Body of pancreas (tissue), 4 donors: ENCODE measurements around the gene LSAMP.

Source experiments
- CTCF ChIP-seq, 7 experiments: fragments of 450-650 bp in 4 of 7; fragments of 200-600 bp in 3 of 7; sonication (generic) in 3 of 7; IDR thresholded peaks; one replicate each; pipeline ENCODE4 v1.5.1; 2016 to 2019; ENCODE audit warnings: antibody characterized with exemption in 7 of 7
- POLR2A ChIP-seq, 3 donors: fragments of 450-650 bp; IDR thresholded peaks; one replicate each; pipeline ENCODE4 v1.6.1; 2016; ENCODE audit warnings: antibody characterized with exemption in 3 of 3, mild to moderate bottlenecking in 2 of 3

- TF ChIP-seq CTCF (IDR thresholded peaks at IDR 0.05), result no peak
- TF ChIP-seq POLR2A (IDR thresholded peaks at IDR 0.05), result no peak
These were observed 280.2 kb downstream of the LSAMP start for GRCh38 chr3:116165135-116165534.
